NCI-H1694 treated with DMSO at 0.1 percent for 48 hours (cell line): ENCODE results near the gene YPEL5.
A peak's percentile ranks its signal among the peaks of the same experiment; 100 is the strongest.

Source experiments
- DNase-seq: peaks from one replicate; lab custom pipeline; 2025; lab: John Stamatoyannopoulos, UW

Gene YPEL5

GRCh38 chr2:30205456-30205855, 58.6 kb downstream of the YPEL5 start:
- DNase-seq: no peak

- DNase-seq: no peak
Observed at GRCh38 chr2:30206461-30207430, 59.9 kb downstream of the YPEL5 start.

- peak; percentile 74 for DNase-seq
Observed at GRCh38 chr2:30208453-30208852, 61.6 kb downstream of the YPEL5 start.

- no peak for DNase-seq
Observed at GRCh38 chr2:30209227-30209626, 62.4 kb downstream of the YPEL5 start.
